Stimulated activated CD8-positive, alpha-beta memory T cell treated with anti-CD3 and anti-CD28 coated beads, Interleukin-7, amount 100 ng/mL, for 1 hour (primary cell): ENCODE measurements around the gene DAPK1.

Source experiments
- DNase-seq, 2 donors: peaks; one replicate each; pipeline ENCODE4 v3.0.0-alpha.2; 2020; ENCODE audit warnings: low read depth in 2 of 2

The DAPK1 gene

GRCh38 chr9:87569008-87569509 is 71.4 kb downstream of the DAPK1 start:
- no peak for DNase-seq

DNA sequence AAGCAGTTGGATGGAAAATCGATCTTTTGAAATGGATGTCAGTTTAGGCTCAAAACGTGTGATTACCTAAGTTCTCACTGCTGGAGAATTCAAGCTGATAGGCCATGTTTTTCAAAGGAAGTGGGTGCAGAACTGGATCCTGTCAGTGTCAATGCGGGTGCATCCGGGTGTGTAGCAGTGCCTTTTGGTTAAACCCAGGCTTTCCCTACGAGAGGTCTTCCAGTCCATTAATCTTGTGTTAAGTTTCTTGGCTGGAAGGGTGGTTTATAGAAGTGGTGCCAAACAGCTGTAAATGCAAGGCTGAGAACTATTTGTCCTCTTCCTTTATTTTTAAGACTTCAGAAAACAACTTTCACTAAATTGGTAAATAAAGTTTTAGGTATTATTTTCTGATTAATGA is 71.9 kb downstream of the DAPK1 start:
- DNase-seq, result no peak

DNA sequence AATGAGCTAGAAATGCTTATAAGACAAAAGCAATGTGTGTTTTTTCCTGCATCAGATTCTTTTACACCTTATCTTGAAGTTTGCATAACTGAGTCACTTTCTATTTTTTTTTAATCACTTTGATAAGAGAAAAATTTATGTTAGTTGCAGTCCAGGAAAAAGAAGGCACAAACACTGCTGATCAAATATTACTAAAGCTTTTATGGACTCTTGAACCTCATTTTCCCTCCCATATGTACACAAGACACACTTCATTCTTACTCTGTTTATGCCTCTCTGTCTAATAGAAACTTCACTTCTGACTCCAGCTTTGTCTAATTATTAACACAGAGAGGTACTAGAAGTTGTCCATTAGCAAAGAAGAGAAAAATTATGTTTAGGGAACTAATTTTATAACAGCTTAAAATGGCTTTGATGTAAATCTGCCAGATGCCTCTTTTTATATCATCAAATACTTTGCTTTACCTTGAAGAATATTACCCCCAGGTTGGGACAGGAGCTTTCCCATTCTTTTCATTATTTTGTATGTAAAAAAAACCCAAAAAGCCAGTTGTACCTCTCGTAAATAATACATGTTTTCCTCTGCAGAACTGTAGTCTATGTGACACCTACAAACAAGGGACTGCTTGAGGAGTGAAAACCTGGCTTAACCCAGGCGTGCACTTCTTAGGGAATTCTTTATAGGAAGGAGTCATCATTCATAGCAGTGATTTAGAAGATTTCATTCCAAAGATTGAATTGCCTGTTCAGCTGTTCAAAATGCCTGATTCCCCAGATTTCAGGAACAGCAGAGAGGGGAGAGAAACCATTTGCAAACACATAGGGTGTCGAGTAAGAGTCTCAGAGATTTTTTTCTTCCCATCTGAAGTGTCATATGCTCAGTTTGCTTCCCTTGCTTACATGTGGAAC is 72.6 kb downstream of the DAPK1 start:
- DNase-seq, result no peak

DNA sequence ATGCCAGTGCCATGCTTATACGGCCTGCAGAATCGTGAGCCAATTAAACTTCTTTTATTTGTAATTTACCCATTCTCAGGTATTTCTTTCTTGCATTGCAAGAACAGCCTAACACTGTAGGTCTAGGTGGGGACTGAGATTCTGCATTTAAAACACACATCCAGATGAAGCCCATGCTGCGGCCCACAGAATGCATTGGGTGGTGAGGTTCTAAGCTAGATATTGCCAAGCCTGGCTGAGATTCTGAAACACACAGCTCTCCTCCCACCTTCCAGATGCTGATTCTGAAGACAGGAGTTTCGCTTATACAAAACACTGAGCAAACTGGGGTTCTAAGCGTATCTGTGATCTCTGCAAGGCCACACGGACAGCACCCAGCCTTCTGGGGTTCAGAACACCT is 75.1 kb downstream of the DAPK1 start:
- DNase-seq, result no peak

GRCh38 chr9:87573841-87574342 is 76.2 kb downstream of the DAPK1 start:
- no peak for DNase-seq

- no peak for DNase-seq
Measured at GRCh38 chr9:87577746-87578145, 80.1 kb downstream of the DAPK1 start.

DNA sequence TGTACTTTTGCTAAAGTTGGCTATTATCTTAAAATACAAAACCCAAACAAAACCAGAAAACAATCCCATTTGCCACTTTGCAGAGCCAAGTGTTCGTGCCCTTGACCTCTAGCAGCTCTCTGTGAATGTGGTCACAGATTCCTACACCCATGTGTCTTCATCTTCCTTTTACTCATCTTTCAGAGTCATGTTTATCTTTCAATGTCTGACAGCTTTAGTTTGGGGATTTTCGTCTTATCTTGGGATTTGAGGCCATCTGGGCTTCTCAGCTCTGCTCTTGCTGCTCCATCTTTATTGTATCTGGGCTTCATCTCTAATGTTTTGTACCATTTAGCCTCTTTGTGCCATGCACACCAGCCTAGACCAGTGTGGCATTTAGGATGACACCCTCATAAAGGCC is 81.0 kb downstream of the DAPK1 start:
- DNase-seq, result no peak

DNA sequence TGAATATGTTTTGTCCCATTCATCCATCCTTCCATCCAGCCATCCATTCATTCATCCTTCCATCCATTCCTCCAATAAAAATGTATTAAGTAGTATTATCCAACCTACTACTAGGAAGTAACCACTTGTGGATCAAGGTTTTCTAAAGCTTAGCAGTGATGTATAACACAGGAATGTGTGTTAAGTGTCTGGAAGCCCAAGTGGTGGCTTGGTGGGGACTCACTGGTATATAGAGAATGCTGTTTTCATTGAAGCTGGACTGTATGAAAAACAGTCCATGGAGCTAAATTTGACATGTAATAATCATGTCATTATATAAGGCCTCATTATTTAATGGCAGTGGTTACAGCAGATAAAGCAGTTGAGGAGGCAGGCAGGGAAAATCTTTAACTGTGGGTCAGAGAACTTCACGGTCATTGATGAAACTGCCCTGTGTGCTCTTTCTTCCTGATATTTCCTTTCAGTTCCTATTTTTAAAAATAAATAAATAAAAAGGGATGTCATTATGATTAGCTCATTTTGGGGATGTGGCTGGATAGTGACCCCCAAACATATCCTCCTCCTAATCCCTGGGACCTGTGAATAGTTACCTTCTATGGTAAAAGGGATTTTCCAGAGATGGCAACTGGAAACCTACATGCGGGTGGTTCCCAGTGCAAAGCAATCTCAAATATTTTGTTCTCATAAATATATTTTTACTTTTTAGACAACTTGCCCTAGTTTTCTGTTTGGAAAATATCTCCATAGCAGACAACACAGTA is 82.3 kb downstream of the DAPK1 start:
- no peak for DNase-seq

DNA sequence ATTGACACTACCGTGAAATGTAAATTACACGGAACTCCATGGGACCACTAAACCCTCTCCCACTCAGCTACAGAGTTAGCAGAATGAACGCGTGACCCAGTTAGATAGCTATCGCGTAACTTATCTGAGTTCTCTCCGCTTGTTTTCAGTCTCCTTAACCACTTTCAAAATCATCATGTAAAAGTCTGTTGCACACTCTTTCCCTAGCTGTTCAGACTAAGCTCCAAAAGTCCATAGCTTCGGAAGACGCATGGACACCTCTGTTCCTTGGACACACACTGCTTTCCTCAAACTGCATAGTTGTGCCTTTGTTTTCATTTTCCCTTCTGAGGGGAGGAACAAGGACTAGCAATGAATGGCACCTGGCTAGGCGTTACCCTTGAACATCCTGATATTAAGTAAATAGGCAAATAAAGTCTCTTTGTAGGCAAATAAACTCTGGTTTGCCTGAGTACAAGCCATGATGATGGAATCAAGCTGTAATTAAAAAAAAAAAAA is 83.3 kb downstream of the DAPK1 start:
- DNase-seq, result no peak

DNA sequence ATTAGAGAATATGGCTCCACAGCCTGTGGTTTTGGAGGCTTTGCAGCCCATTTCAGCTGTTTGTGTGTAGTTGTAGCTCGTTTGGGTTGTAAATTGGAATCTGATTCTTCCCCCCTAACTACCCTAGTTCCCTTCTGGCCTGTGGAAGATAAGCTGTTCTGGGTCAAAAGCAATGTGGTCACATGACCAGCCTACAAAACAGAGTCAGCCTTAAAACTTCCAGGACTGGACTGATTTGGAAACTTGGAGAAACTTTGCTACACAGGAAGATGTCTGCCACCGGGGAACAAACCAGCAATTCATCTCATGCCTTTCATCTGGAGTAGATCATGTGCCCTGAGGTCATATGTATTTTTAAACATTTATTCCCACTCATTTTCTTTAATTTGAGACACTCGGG is 83.8 kb downstream of the DAPK1 start:
- no peak for DNase-seq

DNA sequence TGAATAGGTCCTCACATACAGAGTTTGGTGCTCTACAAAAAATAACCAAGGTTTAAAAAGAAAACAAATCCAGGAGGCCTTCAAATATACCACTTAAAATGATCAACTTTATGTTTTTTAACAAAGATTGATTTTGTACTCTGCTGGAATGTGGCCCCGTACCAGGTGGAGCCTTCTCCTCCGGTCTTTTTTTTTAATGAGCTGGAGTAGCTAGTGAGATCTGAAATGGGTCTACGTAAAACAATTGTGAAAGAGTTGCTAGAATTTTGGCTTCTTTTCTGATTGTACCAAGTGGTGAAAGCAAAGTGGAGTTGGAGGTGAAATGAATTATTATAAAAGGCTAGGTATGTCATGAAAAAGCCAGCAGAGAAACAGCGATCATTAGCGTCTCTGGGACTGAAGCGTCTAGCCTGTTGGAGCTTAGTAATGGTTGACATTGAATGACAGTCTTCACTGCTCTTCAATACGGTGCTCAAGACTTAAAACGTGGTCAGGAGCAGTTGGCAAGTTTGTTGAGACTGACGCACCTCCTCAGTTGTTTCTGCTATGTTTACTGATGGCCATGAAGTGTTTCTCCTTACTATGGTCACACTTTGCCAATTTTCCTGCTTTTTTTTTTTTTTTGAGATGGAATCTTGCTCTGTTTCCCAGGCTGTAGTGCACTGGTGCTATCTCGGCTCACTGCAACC is 84.4 kb downstream of the DAPK1 start:
- DNase-seq, result no peak

- DNase-seq, result no peak
Measured at GRCh38 chr9:87584326-87584725, 86.7 kb downstream of the DAPK1 start.

- no peak for DNase-seq
Measured at GRCh38 chr9:87585123-87585855, 87.6 kb downstream of the DAPK1 start.

GRCh38 chr9:87586731-87587355 is 89.2 kb downstream of the DAPK1 start:
- no peak for DNase-seq

- DNase-seq, result no peak
Measured at GRCh38 chr9:87587356-87587745, 89.7 kb downstream of the DAPK1 start.

GRCh38 chr9:87587864-87588263 is 90.2 kb downstream of the DAPK1 start:
- no peak for DNase-seq

DNA sequence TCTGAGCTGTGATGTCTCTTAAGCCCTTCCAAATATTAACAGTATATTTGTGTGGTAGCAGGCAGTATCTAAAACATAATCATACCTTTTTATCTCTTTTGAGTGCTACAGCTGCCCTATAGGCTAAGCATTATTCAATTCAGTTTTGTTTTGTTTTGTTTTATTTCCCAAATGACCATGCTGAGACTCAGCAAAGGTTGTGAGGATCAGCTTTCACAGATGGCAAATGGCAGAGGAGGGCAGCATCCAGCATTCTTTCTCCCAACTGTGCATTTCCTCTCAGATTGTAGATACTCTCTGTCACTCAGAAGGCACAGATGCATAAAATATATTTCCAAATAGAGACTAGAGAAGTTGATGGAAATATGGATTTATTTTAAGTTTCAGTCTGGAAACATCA is 90.7 kb downstream of the DAPK1 start:
- no peak for DNase-seq

DNA sequence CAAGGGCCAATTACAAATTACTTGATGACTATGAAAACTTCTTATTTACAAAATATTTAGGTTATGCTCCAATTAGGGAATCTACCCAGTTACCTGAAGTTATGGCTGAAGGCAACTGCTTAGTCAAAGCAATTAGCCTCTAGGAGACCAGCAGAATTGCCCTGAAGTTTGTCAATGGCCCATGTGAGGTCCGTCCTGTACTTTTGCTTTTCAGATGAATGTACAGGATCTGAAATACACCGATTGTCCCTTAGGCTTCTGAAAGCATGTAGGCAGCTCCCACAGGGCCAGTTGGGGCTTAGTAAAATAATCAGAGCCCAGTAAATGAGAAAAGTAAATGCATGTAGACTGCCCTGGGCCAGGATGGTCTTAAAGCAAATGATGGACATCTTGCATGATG is 93.3 kb downstream of the DAPK1 start:
- no peak for DNase-seq

DNA sequence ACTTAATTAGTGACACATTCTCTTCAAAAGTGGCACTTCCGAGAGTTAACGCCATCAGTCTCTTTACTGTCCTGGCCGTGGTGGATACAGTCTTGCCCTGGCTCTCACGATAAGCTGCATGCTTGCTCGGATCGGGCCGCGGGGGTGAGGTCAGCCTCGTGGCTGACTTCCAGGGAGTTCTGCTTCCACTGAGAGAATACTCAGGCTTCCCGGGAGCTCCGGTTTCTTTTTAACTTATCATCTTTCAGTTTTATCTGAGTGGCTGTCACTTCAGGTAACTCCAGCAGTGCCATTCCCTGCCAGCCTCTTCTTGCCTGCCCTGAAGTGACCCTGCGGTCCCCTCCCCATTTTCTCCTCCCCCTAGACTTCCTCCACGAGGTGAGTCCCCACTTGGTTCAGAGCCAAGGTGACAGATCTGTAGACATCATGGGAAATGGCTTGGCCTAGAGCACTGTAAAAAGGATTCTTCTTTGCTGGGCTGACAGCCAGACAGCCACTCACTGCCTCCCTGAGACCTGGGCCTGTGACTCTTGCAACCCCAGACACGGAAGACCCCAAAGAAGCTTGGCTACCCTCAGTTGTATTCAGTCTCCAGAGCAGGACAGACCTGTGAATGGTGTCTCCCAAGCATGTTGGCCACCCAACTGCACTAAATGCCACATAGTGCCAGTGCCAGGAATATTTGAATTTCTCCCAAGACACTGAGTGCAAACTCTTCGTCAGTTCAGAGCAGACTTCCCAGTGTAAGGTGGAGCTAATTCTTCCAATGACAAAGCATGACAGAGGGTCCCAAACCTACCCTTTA is 95.1 kb downstream of the DAPK1 start:
- DNase-seq, result no peak
